Endothelial cell of umbilical vein (primary cell): Measurements from ENCODE around the gene PUM2.
"Not testable (repeated sequence)": the region's sequence is repeated elsewhere in the genome, so short reads cannot be mapped to it uniquely, and the experiment has no call there.

Source experiments
- EZH2 ChIP-seq: IDR thresholded peaks from 2 replicates; pipeline ENCODE4 v1.6.1; 2012; ENCODE audit warnings: borderline replicate concordance, low read depth, mild to moderate bottlenecking, moderate library complexity, low read length, inconsistent platforms; ENCODE audit not compliant: severe bottlenecking
- FOS ChIP-seq: IDR thresholded peaks from 2 replicates; pipeline ENCODE4 v1.6.1; 2011; ENCODE audit warnings: mild to moderate bottlenecking, low read length, moderate library complexity, borderline replicate concordance; ENCODE audit not compliant: insufficient read depth
- JUN ChIP-seq: IDR thresholded peaks from 2 replicates; pipeline ENCODE4 v1.6.1; 2011; ENCODE audit warnings: borderline replicate concordance, low read depth; ENCODE audit not compliant: insufficient read length, insufficient read depth
- POLR2AphosphoS5 ChIP-seq: IDR thresholded peaks from 2 replicates; pipeline ENCODE4 v1.6.1; 2012; ENCODE audit warnings: low read depth, mild to moderate bottlenecking, control low read depth, low read length, moderate library complexity; ENCODE audit not compliant: insufficient read depth
- TF ChIP-seq, protein P1 (sequence below), 2 donors: IDR thresholded peaks; 1 replicate in 1 of 2; 2 replicates in 1 of 2; pipeline ENCODE4 v1.5.1; 2011; ENCODE audit warnings: low read length in 2 of 2, mild to moderate bottlenecking in 2 of 2, moderate library complexity in 2 of 2, control low read depth in 1 of 2, inconsistent platforms in 1 of 2, low read depth in 1 of 2; ENCODE audit not compliant: insufficient read depth in 1 of 2; ENCODE audit errors: extremely low read depth in 1 of 2

DNA sequence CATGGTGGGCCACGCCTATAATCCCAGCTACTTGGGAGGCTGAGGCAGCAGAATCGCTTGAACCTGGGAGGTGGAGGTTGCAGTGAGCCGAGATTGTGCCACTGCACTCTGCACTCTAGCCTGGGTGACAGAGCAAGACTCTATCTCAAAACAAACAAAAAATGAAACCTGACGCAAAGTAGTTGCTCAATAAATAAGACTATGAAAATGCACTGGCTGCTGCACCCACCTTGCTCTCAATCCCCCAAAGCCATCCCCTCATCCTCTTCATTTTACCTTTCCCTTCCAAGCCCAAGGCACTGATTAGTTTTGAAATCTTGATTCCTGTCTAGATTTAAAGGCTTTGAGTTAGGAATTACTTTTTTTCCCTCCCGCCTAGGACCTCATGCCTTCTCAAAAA lies 107.0 kb downstream of the PUM2 start:
- not testable (repeated sequence) for TF ChIP-seq POLR2AphosphoS5, EZH2, FOS, JUN
- TF ChIP-seq, protein P1, sequence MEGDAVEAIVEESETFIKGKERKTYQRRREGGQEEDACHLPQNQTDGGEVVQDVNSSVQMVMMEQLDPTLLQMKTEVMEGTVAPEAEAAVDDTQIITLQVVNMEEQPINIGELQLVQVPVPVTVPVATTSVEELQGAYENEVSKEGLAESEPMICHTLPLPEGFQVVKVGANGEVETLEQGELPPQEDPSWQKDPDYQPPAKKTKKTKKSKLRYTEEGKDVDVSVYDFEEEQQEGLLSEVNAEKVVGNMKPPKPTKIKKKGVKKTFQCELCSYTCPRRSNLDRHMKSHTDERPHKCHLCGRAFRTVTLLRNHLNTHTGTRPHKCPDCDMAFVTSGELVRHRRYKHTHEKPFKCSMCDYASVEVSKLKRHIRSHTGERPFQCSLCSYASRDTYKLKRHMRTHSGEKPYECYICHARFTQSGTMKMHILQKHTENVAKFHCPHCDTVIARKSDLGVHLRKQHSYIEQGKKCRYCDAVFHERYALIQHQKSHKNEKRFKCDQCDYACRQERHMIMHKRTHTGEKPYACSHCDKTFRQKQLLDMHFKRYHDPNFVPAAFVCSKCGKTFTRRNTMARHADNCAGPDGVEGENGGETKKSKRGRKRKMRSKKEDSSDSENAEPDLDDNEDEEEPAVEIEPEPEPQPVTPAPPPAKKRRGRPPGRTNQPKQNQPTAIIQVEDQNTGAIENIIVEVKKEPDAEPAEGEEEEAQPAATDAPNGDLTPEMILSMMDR (IDR thresholded peaks at IDR 0.05; ENCODE audit: extremely low read depth in 1 of 2, insufficient read depth in 1 of 2, low read depth in 1 of 2, low read length in 2 of 2) = not testable (repeated sequence)
